PC-3 (cell line): ENCODE measurements around the gene CNTN4.

Source experiments
- CTCF ChIP-seq: fragments of 300-600 bp; sonication (generic); conservative IDR thresholded peaks from 2 replicates; pipeline ENCODE4 v1.5.1; 2017; ENCODE audit warnings: antibody characterized with exemption, low read depth, mild to moderate bottlenecking, low read length
- EZH2 ChIP-seq: fragments of 300-600 bp; sonication (generic); IDR thresholded peaks from one replicate; pipeline ENCODE4 v1.6.1; 2017; ENCODE audit warnings: antibody characterized with exemption, mild to moderate bottlenecking, low read length; ENCODE audit not compliant: unreplicated experiment

- TF ChIP-seq CTCF = no peak
- no peak for TF ChIP-seq EZH2
Measured at GRCh38 chr3:2589336-2589969, 490.8 kb downstream of the CNTN4 start.
